Keratinocyte (primary cell): Measurements from ENCODE around the gene PGAM2. TPM values are rescaled to one million over a fixed set of nuclear protein-coding genes. Genes with fewer than 3 reads are reported as not detected.

Source experiments
- DNase-seq: peaks from one replicate; pipeline ENCODE4 v3.0.0-alpha.2; 2011; ENCODE audit warnings: low read depth, missing footprints, low spot score
- FAIRE-seq: peaks from 2 replicates; lab custom pipeline; 2011; peaks lifted over from hg19 to GRCh38; lab: Jason Lieb, UNC
- H2AFZ ChIP-seq: 2 replicates; pipeline ENCODE4 v1.6.0; 2012; ENCODE audit warnings: low read length, control low read depth, inconsistent platforms; ENCODE audit not compliant: control insufficient read depth
- H3K27ac ChIP-seq: 2 replicates; pipeline ENCODE4 v1.5.1; 2011; ENCODE audit warnings: low read length; ENCODE audit not compliant: control insufficient read depth, insufficient read depth
- H3K27me3 ChIP-seq: 3 replicates; pipeline ENCODE4 v1.6.0; 2011; ENCODE audit warnings: low read length; ENCODE audit not compliant: control insufficient read depth, insufficient read depth; ENCODE audit errors: extremely low read depth
- H3K36me3 ChIP-seq, 2 experiments: 2 replicates in 1 of 2; 3 replicates in 1 of 2; pipeline ENCODE4 v1.5.1; 2011; ENCODE audit warnings: low read length in 2 of 2, mild to moderate bottlenecking in 1 of 2; ENCODE audit not compliant: control insufficient read depth in 2 of 2, insufficient read depth in 2 of 2; ENCODE audit errors: extremely low read depth in 1 of 2
- H3K4me1 ChIP-seq: 3 replicates; pipeline ENCODE4 v1.5.1; 2011; ENCODE audit warnings: low read length; ENCODE audit not compliant: control insufficient read depth, insufficient read depth; ENCODE audit errors: extremely low read depth
- H3K4me2 ChIP-seq: 3 replicates; pipeline ENCODE4 v1.6.0; 2011; ENCODE audit warnings: low read depth, low read length; ENCODE audit not compliant: control insufficient read depth, insufficient read depth; ENCODE audit errors: extremely low read depth
- H3K4me3 ChIP-seq, 3 experiments: fragments of 200-600 bp in 1 of 3; sonication (generic) in 1 of 3; 2 replicates in 2 of 3; 3 replicates in 1 of 3; pipeline ENCODE4 v1.5.1; 2011 to 2016; ENCODE audit warnings: low read length in 3 of 3, mild to moderate bottlenecking in 3 of 3, control low read depth in 2 of 3, inconsistent platforms in 1 of 3, low read depth in 1 of 3, mixed read lengths in 1 of 3, mixed run types in 1 of 3, moderate library complexity in 1 of 3; ENCODE audit not compliant: control insufficient read depth in 2 of 3, insufficient read depth in 2 of 3; ENCODE audit errors: extremely low read depth in 1 of 3
- H3K79me2 ChIP-seq: 2 replicates; pipeline ENCODE4 v1.6.0; 2012; ENCODE audit warnings: low read length; ENCODE audit not compliant: control insufficient read depth, insufficient read depth
- H3K9ac ChIP-seq: 3 replicates; pipeline ENCODE4 v1.6.0; 2011; ENCODE audit warnings: low read length; ENCODE audit not compliant: control insufficient read depth, insufficient read depth; ENCODE audit errors: extremely low read depth
- H3K9me1 ChIP-seq: 3 replicates; pipeline ENCODE4 v1.6.0; 2011; ENCODE audit warnings: low read length; ENCODE audit not compliant: control insufficient read depth, insufficient read depth; ENCODE audit errors: extremely low read depth
- H3K9me3 ChIP-seq: 2 replicates; pipeline ENCODE4 v1.5.1; 2012; ENCODE audit warnings: low read depth, low read length; ENCODE audit not compliant: control insufficient read depth
- H4K20me1 ChIP-seq: 3 replicates; pipeline ENCODE4 v1.6.0; 2011; ENCODE audit warnings: low read length; ENCODE audit not compliant: control insufficient read depth, insufficient read depth; ENCODE audit errors: extremely low read depth
- CTCF ChIP-seq, 3 experiments: IDR thresholded peaks in 1 of 3; conservative IDR thresholded peaks in 1 of 3; optimal IDR thresholded peaks in 1 of 3; 2 replicates in 2 of 3; 3 replicates in 1 of 3; pipeline versions ENCODE3 to v1.5.1; 2011; ENCODE audit warnings: low read length in 3 of 3, mild to moderate bottlenecking in 3 of 3, moderate library complexity in 2 of 3, control low read depth in 1 of 3, inconsistent platforms in 1 of 3; ENCODE audit not compliant: insufficient read depth in 2 of 3; ENCODE audit errors: extremely low read depth in 1 of 3
- EZH2 ChIP-seq: IDR thresholded peaks from one replicate; pipeline ENCODE4 v1.6.1; 2012; ENCODE audit warnings: inconsistent platforms, mild to moderate bottlenecking, low read length, moderate library complexity
- dilution Hi-C: fragments of 300-500 bp; cut with MboI; formaldehyde crosslinking; loops from one replicate; pipeline ENCODE4 v1.7.0; 2020; ENCODE audit warnings: low sequenced_read_pairs; ENCODE audit not compliant: extremely low pct_ligation_motif_present
- polyA plus RNA-seq, 5 experiments: library from polyadenylated mRNA; depleted of rRNA in 3 of 5; stranded (reverse) in 3 of 5; stranded (forward) in 1 of 5; unstranded in 1 of 5; fragments of >200 nt; gene quantifications; 1 replicate in 1 of 5; 2 replicates in 3 of 5; 3 replicates in 1 of 5; pipeline versions ENCODE4 v1.2.1 to v1.2.3, GENCODE V29; 2011 to 2012; ENCODE audit warnings: missing spikeins in 2 of 5, low read depth in 1 of 5, low replicate concordance in 1 of 5

The PGAM2 gene
- polyA plus RNA-seq, 1 donor (not counting 4 experiments of a cell fraction or from before 2014, with no cell fraction given): not detected

DNA sequence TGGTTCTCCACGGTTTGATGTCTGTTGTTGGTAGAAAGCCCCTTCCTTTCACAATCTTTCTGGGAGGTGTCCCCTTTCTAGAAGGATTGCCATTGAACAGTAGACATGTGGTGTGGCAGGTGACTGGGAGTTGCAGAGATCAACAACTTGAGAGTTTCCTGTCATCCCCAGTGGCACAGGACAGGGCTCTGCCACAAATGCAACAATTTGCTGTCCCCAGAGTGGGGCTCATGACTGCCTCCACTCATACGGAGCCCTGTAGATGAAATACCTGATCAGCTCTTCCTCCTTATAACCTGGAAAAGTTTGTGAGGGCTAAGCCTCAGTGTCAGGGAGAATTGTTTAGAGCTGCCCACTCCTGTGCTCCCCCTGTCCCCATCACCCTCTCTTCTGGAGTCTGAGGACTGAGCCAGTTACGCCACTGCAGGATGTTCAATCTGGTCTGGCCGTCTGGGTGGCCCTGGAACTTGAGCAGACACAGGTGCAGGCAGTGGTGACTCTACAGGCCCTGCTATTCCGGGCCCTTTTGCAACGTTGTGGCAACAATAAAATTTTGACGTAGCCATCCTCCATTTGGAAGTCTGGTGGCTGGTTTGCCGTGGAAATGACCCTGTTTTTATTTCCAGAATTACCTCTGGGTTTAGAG, 14.3 kb downstream of the PGAM2 start:
- Histone ChIP-seq H3K4me1 (peaks cover 3% of the 10 kb centered on the region), H3K9me3 (no peaks in the 10 kb centered on the region), H3K27me3 (no peaks in the 10 kb centered on the region), H3K9me1 (peaks cover 4% of the 10 kb centered on the region), H2AFZ (no peak overlapping the region), H3K4me3 (no peak overlapping the region), H3K9ac (no peak overlapping the region), H4K20me1 (peaks cover 13% of the 10 kb centered on the region), H3K27ac (no peak overlapping the region), H3K4me2 (no peak overlapping the region), H3K36me3 (peaks cover 30 to 37% of the 10 kb centered on the region in 2 experiments), H3K79me2 (peaks cover 58% of the 10 kb centered on the region)
- FAIRE-seq (no peak), DNase-seq (no peak)
- dilution Hi-C loops: no loop called here
- TF ChIP-seq CTCF (optimal IDR thresholded peaks at IDR 0.05 in 1 of 3, IDR thresholded peaks at IDR 0.05 in 1 of 3, conservative IDR thresholded peaks at IDR 0.05 in 1 of 3; ENCODE audit: extremely low read depth in 1 of 3, insufficient read depth in 2 of 3, low read length in 3 of 3) (no peak), EZH2 (no peak)

GRCh38 chr7:44050121-44050914, 15.0 kb downstream of the PGAM2 start:
- Histone ChIP-seq H3K27ac (no peak overlapping the region), H3K36me3 (peaks cover 30 to 37% of the 10 kb centered on the region in 2 experiments), H3K4me2 (no peak overlapping the region), H3K4me1 (peaks cover 10% of the 10 kb centered on the region), H3K27me3 (no peaks in the 10 kb centered on the region), H3K4me3 (no peak overlapping the region), H3K9me3 (no peaks in the 10 kb centered on the region), H2AFZ (no peak overlapping the region), H4K20me1 (peaks cover 13% of the 10 kb centered on the region), H3K9me1 (peaks cover 4% of the 10 kb centered on the region), H3K9ac (no peak overlapping the region), H3K79me2 (peaks cover 65% of the 10 kb centered on the region)
- dilution Hi-C loops: no loop called here
- DNase-seq (no peak), FAIRE-seq (no peak)
- TF ChIP-seq EZH2 (no peak), CTCF (optimal IDR thresholded peaks at IDR 0.05 in 1 of 3, IDR thresholded peaks at IDR 0.05 in 1 of 3, conservative IDR thresholded peaks at IDR 0.05 in 1 of 3; ENCODE audit: extremely low read depth in 1 of 3, insufficient read depth in 2 of 3, low read length in 3 of 3) (no peak)
